HG03432 (cell line): ENCODE results near the gene NUAK1.

Experiments
- ATAC-seq: cut with Tn5 transposase; IDR thresholded peaks from one replicate; pipeline ENCODE4 v1.9.1; 2021; ENCODE audit warnings: mild to moderate bottlenecking, moderate library complexity; ENCODE audit not compliant: unreplicated experiment

Gene NUAK1

GRCh38 chr12:106086696-106087095, 52.1 kb downstream of the NUAK1 start:
- no peak for ATAC-seq

- ATAC-seq, result no peak
Measured at GRCh38 chr12:106085213-106085612, 53.5 kb downstream of the NUAK1 start.

GRCh38 chr12:106084759-106085158, 54.0 kb downstream of the NUAK1 start:
- ATAC-seq, result no peak

- ATAC-seq, result no peak
Measured at GRCh38 chr12:106084014-106084671, 54.6 kb downstream of the NUAK1 start.

DNA sequence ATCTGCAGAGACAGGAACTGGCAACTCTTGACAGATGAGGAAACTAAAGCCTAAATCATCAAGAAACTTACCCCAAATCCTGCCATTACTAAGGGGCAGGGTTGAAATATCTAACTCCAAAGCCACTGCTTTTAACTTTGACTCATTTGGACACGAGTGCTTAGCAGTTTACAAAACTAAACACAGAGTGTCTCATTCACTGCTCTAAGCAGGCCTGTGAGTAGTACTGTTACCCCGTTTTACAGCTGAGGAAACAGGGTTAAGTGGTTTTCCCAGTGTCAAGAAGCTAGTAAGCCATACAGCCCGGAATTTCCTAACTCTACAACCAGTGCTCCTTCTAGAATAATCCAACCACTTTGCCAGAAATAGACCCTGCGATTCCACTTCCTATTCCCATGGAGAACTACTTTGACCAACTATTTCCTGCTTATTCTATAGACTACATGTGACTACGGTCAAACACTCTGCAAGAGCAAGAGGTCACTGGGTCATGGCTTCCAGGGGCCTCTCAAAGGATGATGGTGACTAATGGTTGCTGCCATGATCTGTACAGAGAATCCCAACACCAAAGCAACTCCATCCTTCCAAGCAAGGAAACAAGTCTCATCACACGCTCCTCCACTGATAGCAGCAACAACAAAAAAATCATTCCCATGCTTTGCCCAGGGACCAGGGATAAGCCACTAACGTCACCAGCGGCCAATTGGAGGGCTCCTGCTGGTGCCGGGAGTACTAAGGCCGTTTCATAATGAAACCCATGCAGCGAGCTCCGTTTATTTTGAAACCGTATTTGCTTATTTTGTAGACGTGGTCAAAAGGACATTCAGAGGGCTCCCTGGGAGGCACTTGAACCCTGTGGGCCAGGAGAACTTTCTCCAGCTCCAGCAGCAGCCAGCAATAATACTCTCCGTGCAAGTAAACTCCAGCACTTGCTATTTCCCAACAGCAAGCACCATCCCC, 56.3 kb downstream of the NUAK1 start:
- no peak for ATAC-seq

- ATAC-seq, result no peak
Measured at GRCh38 chr12:106081606-106082005, 57.1 kb downstream of the NUAK1 start.

DNA sequence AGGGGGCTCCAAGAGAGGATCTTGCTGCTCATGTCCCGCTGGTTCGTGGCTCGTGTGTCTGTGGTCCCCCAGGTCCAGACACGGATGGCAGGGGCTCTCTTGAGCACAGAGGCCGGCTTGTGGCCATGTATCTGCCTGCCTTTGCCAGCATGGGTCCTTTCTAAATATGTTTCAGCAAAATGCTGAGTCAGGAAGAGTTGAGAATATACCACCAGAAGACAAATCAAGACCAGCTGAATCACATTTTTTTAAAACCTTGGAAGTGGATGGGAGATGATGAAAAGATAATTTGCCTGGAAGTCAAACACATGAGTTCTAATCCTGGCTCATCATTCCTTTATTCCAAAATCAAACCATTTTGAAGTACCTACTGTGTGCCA, 58.0 kb downstream of the NUAK1 start:
- no peak for ATAC-seq

GRCh38 chr12:106080041-106080790, 58.5 kb downstream of the NUAK1 start:
- no peak for ATAC-seq

DNA sequence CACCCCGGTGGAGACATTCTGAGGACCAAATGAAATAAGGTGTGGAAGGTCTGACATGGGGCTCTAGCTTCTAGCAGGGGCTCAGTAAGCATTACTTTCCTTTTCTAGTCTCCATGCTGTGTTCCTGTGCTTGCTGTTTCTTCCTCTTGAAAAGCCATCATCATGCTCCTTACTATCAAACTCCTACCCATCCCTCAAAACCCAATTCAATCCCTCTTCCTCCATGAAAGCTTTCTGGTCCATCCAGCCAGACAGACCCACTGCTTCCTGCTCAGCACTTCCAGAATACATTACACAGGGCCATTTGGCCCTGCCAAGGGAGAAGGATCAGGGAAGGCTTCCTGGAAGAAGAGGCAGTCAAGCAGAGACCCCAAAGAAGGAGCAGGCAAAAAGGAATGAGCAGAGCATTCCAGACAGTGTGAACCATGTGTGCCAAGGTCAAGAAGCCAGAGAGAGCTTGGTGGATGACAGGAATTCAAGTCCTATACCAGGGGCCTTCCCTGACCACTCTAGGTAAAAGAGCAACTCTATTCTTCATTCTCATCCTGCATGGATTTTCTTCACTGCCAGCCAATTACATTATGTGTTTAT, 59.5 kb downstream of the NUAK1 start:
- no peak for ATAC-seq

- no peak for ATAC-seq
Measured at GRCh38 chr12:106078358-106079010, 60.3 kb downstream of the NUAK1 start.

GRCh38 chr12:106074706-106075392, 63.9 kb downstream of the NUAK1 start:
- no peak for ATAC-seq

- no peak for ATAC-seq
Measured at GRCh38 chr12:106074361-106074705, 64.4 kb downstream of the NUAK1 start.

GRCh38 chr12:106073179-106073578, 65.6 kb downstream of the NUAK1 start:
- no peak for ATAC-seq

DNA sequence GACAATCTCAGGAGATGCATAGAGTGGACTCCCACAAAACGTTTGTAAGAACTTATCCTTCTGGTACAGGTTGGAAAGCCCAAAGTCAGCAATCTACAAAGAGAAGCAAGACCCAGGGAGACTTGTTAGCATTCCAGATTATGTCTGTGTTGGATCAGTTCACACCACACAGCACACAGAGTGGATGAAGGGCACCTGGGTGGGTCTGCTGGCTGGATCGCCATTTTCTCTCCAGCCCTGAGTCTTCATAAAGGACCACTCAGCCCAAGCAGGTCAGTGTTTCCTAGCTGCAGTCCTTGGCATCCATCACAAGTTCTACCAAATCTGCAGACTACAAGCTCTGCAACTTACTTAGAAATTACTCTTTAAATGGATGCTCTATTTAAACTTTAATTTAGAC, 66.0 kb downstream of the NUAK1 start:
- no peak for ATAC-seq

- no peak for ATAC-seq
Measured at GRCh38 chr12:106071686-106072085, 67.1 kb downstream of the NUAK1 start.

- no peak for ATAC-seq
Measured at GRCh38 chr12:106070611-106071010, 68.1 kb downstream of the NUAK1 start.

DNA sequence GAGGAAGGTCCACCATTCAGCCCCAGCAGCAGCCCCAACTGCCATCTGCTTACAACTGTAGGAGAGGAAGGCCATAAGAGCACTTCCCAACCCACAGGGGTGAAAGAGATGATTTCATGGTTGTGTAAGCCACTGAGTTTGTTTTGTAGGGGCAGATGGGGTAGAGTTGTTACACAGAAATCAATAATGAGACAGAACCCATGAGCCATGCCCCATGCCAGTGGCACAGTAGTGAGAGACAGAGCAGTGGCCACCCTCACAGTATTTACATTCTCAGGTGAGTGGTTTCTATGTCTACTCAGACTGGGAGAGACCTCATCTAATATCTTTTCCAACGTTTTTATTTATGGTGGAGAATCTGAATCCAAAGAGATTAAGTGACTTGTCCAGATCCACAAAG, 68.6 kb downstream of the NUAK1 start:
- ATAC-seq, result no peak

GRCh38 chr12:106068296-106068695, 70.5 kb downstream of the NUAK1 start:
- ATAC-seq, result no peak

GRCh38 chr12:106067606-106068205, 71.0 kb downstream of the NUAK1 start:
- ATAC-seq, result no peak
